ENCODE data around the gene COL23A1.

The COL23A1 gene

GRCh38 chr5:178389026-178389729, 201.0 kb downstream of the COL23A1 start:
- no peak overlapping the region for H3K4me3 ChIP-seq (ENCODE audit: low read length)
- TF ChIP-seq, protein P1, sequence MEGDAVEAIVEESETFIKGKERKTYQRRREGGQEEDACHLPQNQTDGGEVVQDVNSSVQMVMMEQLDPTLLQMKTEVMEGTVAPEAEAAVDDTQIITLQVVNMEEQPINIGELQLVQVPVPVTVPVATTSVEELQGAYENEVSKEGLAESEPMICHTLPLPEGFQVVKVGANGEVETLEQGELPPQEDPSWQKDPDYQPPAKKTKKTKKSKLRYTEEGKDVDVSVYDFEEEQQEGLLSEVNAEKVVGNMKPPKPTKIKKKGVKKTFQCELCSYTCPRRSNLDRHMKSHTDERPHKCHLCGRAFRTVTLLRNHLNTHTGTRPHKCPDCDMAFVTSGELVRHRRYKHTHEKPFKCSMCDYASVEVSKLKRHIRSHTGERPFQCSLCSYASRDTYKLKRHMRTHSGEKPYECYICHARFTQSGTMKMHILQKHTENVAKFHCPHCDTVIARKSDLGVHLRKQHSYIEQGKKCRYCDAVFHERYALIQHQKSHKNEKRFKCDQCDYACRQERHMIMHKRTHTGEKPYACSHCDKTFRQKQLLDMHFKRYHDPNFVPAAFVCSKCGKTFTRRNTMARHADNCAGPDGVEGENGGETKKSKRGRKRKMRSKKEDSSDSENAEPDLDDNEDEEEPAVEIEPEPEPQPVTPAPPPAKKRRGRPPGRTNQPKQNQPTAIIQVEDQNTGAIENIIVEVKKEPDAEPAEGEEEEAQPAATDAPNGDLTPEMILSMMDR (conservative IDR thresholded peaks at IDR 0.05; ENCODE audit: low read depth, low read length), result no peak
- no peak for DNase-seq (ENCODE audit: low read depth)

GRCh38 chr5:178388386-178389025, 201.7 kb downstream of the COL23A1 start:
- H3K4me3 ChIP-seq (ENCODE audit: low read length), result no peak overlapping the region
- DNase-seq (ENCODE audit: low read depth), result no peak
- TF ChIP-seq, protein P1 (conservative IDR thresholded peaks at IDR 0.05; ENCODE audit: low read depth, low read length), result no peak

GRCh38 chr5:178387856-178388190, 202.4 kb downstream of the COL23A1 start:
- no peak for DNase-seq (ENCODE audit: low read depth)
- TF ChIP-seq, protein P1 (conservative IDR thresholded peaks at IDR 0.05; ENCODE audit: low read depth, low read length), result no peak
- H3K4me3 ChIP-seq (ENCODE audit: low read length), result no peak overlapping the region

GRCh38 chr5:178387061-178387855, 202.9 kb downstream of the COL23A1 start:
- DNase-seq (ENCODE audit: low read depth), result no peak
- H3K4me3 ChIP-seq (ENCODE audit: low read length), result no peak overlapping the region
- TF ChIP-seq, protein P1 (conservative IDR thresholded peaks at IDR 0.05; ENCODE audit: low read depth, low read length), result no peak

DNA sequence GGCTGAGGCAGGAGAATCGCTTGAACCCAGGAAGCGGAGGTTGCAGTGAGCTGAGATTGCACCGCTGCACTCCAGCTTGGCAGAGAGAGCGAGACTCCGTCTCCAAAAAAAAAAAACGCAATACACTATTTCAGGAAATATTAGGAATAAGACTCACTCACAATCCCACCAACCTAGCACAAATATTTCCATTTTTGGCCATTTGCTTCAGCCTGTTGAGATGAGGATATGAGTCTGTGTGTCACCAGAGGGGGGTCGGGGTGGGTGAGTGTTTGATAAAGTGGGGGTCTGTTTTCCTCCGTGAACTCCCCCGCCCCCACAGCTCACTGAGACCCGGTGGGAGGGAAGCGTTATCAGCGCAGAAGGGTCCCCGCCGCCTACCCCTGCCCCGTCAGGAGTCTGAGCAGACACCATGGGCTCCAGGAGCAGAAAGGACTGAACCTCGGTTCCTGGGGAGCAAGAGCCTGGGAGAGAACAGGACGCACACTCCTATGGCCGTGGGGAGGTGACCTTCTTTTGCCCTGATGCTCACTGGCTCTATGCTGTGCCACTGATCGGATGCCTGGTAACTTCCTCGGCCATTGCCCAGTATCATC, 203.8 kb downstream of the COL23A1 start:
- DNase-seq (ENCODE audit: low read depth), result no peak
- TF ChIP-seq, protein P1 (conservative IDR thresholded peaks at IDR 0.05; ENCODE audit: low read depth, low read length), result no peak

GRCh38 chr5:178385496-178385890, 204.7 kb downstream of the COL23A1 start:
- no peak overlapping the region for H3K4me3 ChIP-seq (ENCODE audit: low read length)
- no peak for DNase-seq (ENCODE audit: low read depth)

More for the DNA sequence above, 203.8 kb downstream of the COL23A1 start:
- H3K4me3 ChIP-seq (ENCODE audit: low read length), result no peak overlapping the region

More at GRCh38 chr5:178385496-178385890, 204.7 kb downstream of the COL23A1 start:
- TF ChIP-seq, protein P1 (conservative IDR thresholded peaks at IDR 0.05; ENCODE audit: low read depth, low read length), result no peak
